HG02759 (cell line): ENCODE data around the gene ZC3H10.
"Not testable (repeated sequence)": the region's sequence is repeated elsewhere in the genome, so short reads cannot be mapped to it uniquely, and the experiment has no call there.

Source experiments
- ATAC-seq: cut with Tn5 transposase; IDR thresholded peaks from one replicate; pipeline ENCODE4 v1.9.1; 2021; ENCODE audit warnings: mild to moderate bottlenecking, moderate library complexity; ENCODE audit not compliant: unreplicated experiment

Gene ZC3H10

GRCh38 chr12:56153678-56154065 is 35.6 kb downstream of the ZC3H10 start:
- ATAC-seq, result no peak

GRCh38 chr12:56154246-56154771 is 36.2 kb downstream of the ZC3H10 start:
- no peak for ATAC-seq

GRCh38 chr12:56154818-56155217 is 36.8 kb downstream of the ZC3H10 start:
- ATAC-seq, result no peak

- ATAC-seq, result no peak
These were observed 37.3 kb downstream of the ZC3H10 start for GRCh38 chr12:56155256-56155845.

- ATAC-seq, result not testable (repeated sequence)
These were observed 38.6 kb downstream of the ZC3H10 start for GRCh38 chr12:56156464-56157200.

GRCh38 chr12:56157201-56158028 is 39.3 kb downstream of the ZC3H10 start:
- ATAC-seq, result peak; percentile 34

GRCh38 chr12:56158029-56158925 is 40.2 kb downstream of the ZC3H10 start, which contains the start of gene MYL6:
Gene MYL6 (plus strand): TSS chr12:56158359. CDS start chr12:56158402, 43 bp downstream.
- peak; percentile 89 for ATAC-seq

GRCh38 chr12:56158926-56159461 is 40.9 kb downstream of the ZC3H10 start:
- no peak for ATAC-seq

- no peak for ATAC-seq
These were observed 41.6 kb downstream of the ZC3H10 start for GRCh38 chr12:56159482-56160192.

GRCh38 chr12:56160193-56160763 is 42.2 kb downstream of the ZC3H10 start:
- no peak for ATAC-seq

GRCh38 chr12:56160894-56161689 is 43.0 kb downstream of the ZC3H10 start:
- ATAC-seq, result no peak

GRCh38 chr12:56161690-56162351 is 43.8 kb downstream of the ZC3H10 start:
- ATAC-seq, result no peak

GRCh38 chr12:56162468-56163290 is 44.6 kb downstream of the ZC3H10 start:
- ATAC-seq, result no peak

GRCh38 chr12:56163533-56164344 is 45.7 kb downstream of the ZC3H10 start:
- ATAC-seq, result no peak

GRCh38 chr12:56164345-56164729 is 46.3 kb downstream of the ZC3H10 start:
- ATAC-seq, result no peak

- no peak for ATAC-seq
These were observed 47.3 kb downstream of the ZC3H10 start for GRCh38 chr12:56165369-56165768.
